Measurements from ENCODE around the gene SLF2. TPM values are rescaled to one million over a fixed set of nuclear protein-coding genes. Genes with fewer than 3 reads are reported as not detected.

SLF2 gene
- total and polyA plus RNA-seq, 9 of the 15 experiments (the other 6 are each of a cell fraction or from before 2014, with no cell fraction given), result 1.7 to 18.4 (median 7.8) TPM

- no peak overlapping the region; the same call in 1 of the 2 replicates for H3K4me2 ChIP-seq (ENCODE audit: insufficient read depth, low read length)
- ChIA-PET POLR2A (interaction anchor here (0.6 to 1.0 kb wide), 2 partner anchors 12 to 52 kb away, joined by 3 to 4 read pairs; no protein-coding TSS in a partner anchor), CTCF (ENCODE audit: low intra/inter-chr PET ratio) (interaction anchor here (0.6 to 5.8 kb wide), 2 partner anchors 18 to 36 kb away, joined by 3 to 150 read pairs; partner anchors contain the start of gene LZTS2)
- H3K4me1 ChIP-seq (replicated peaks in 1 of 2; ENCODE audit: control insufficient read depth in 2 of 2, insufficient read depth in 2 of 2, low read length in 2 of 2), result peaks cover 14 to 41% of the 10 kb centered on the region in 2 experiments; a peak in 4 of 5 replicates
- no peak overlapping the region for H3K27ac ChIP-seq (ENCODE audit: extremely low read depth, low read depth, low read length)
- no peaks in the 10 kb centered on the region for H3K9me1 ChIP-seq (ENCODE audit: control insufficient read depth, insufficient read depth, low read length)
- 0% methylated on average over 5 of the region's 11 CpGs for WGBS (ENCODE audit: insufficient coverage, low coverage, missing lambda C conversion rate)
- DNase-seq (ENCODE audit: extremely low read depth in 1 of 4, low spot score in 3 of 4), result peak; percentile 65 to 74 (median 70)
- no peak for FAIRE-seq
- no TSS peak for BruUV-seq (replicated peaks)
- in situ Hi-C loops (cut with MboI), result loop anchor here (10.0 kb wide), 1 partner anchor 460 kb away; no protein-coding TSS in a partner anchor
- H3K4me3 ChIP-seq, result no peak overlapping the region
- H3K9me3 ChIP-seq (replicated peaks; ENCODE audit: control insufficient read depth, insufficient read depth, low read depth, low read length), result no peaks in the 10 kb centered on the region
- peak; percentile 59 for ATAC-seq
- H3K27me3 ChIP-seq (ENCODE audit: control insufficient read depth in 2 of 2, insufficient read depth in 2 of 2, low read length in 2 of 2), result no peaks in the 10 kb centered on the region
- H4K20me1 ChIP-seq (replicated peaks; ENCODE audit: control insufficient read depth, insufficient read depth, low read length), result no peaks in the 10 kb centered on the region
- intact Hi-C loops (cut with micrococcal nuclease), result loop anchor here (1.0 to 10.0 kb wide), 3 partner anchors 20 to 136 kb away; partner anchors contain the start of gene KAZALD1
- H3K9ac ChIP-seq (ENCODE audit: insufficient read depth in 1 of 2, low read depth in 2 of 2, low read length in 2 of 2), result no peak overlapping the region; a peak in 1 of 4 replicates
- H3K36me3 ChIP-seq (ENCODE audit: control insufficient read depth, insufficient read depth, low read length), result no peaks in the 10 kb centered on the region
- H2AFZ ChIP-seq (ENCODE audit: low read depth, low read length), result peak overlapping the region; percentile 20
- H3K79me2 ChIP-seq (ENCODE audit: control insufficient read depth, insufficient read depth, low read length), result no peaks in the 10 kb centered on the region
- TF ChIP-seq BMI1 (IDR thresholded peaks at IDR 0.05; ENCODE audit: low read length) (no peak), ARID3A (IDR thresholded peaks at IDR 0.05; ENCODE audit: borderline replicate concordance, low read depth, low read length) (no peak), ZNF324 (CRISPR knock-in tag; IDR thresholded peaks at IDR 0.05) (no peak), CHD1 (IDR thresholded peaks at IDR 0.05; ENCODE audit: low read length) (no peak), CC2D1A (IDR thresholded peaks at IDR 0.05) (peak; percentile 52; the same call in 1 of the 2 replicates)
- TF ChIP-seq, protein P1, sequence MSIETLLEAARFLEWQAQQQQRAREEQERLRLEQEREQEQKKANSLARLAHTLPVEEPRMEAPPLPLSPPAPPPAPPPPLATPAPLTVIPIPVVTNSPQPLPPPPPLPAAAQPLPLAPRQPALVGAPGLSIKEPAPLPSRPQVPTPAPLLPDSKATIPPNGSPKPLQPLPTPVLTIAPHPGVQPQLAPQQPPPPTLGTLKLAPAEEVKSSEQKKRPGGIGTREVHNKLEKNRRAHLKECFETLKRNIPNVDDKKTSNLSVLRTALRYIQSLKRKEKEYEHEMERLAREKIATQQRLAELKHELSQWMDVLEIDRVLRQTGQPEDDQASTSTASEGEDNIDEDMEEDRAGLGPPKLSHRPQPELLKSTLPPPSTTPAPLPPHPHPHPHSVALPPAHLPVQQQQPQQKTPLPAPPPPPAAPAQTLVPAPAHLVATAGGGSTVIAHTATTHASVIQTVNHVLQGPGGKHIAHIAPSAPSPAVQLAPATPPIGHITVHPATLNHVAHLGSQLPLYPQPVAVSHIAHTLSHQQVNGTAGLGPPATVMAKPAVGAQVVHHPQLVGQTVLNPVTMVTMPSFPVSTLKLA (conservative IDR thresholded peaks at IDR 0.05), result peak; percentile 44 to 53; a peak in 3 of 4 replicates
- TF ChIP-seq, protein P2, sequence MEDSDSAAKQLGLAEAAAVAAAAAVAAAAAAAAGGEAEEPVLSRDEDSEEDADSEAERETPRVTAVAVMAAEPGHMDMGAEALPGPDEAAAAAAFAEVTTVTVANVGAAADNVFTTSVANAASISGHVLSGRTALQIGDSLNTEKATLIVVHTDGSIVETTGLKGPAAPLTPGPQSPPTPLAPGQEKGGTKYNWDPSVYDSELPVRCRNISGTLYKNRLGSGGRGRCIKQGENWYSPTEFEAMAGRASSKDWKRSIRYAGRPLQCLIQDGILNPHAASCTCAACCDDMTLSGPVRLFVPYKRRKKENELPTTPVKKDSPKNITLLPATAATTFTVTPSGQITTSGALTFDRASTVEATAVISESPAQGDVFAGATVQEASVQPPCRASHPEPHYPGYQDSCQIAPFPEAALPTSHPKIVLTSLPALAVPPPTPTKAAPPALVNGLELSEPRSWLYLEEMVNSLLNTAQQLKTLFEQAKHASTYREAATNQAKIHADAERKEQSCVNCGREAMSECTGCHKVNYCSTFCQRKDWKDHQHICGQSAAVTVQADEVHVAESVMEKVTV (CRISPR knock-in tag; IDR thresholded peaks at IDR 0.05), result peak; percentile 52; the same call in 1 of the 2 replicates
Observed at GRCh38 chr10:101014230-101014884, 101.6 kb downstream of the SLF2 start.
